Measurements from ENCODE around the gene REL. TPM values are rescaled to one million over a fixed set of nuclear protein-coding genes. Genes with fewer than 3 reads are reported as not detected.

Gene REL
- total RNA-seq, 1 experiment from 2014 or later, result 10.2 TPM

- H3K4me1 ChIP-seq (ENCODE audit: control insufficient read depth in 1 of 2, insufficient read depth in 2 of 2, low read length in 2 of 2), result no peaks in the 10 kb centered on the region
- H3K9me2 ChIP-seq (ENCODE audit: insufficient read depth), result no peaks in the 10 kb centered on the region
- ChIA-PET POLR2A (no interaction called here), RAD21 (ENCODE audit: low non-redundant PET in 1 of 2, low total read pairs in 2 of 2, uncharacterized antibody in 2 of 2, unreplicated experiment in 2 of 2) (no interaction called here), CTCF (no interaction called here)
- BruUV-seq (replicated peaks), result no TSS peak
- intact Hi-C loops (cut with micrococcal nuclease), result no loop called here
- DNase-seq (ENCODE audit: low read depth, low spot score), result no peak
- no peak overlapping the region for H3K27ac ChIP-seq (ENCODE audit: low read depth, low read length)
- H3K9me3 ChIP-seq (ENCODE audit: control insufficient read depth in 1 of 2, insufficient read depth in 1 of 2, low read depth in 1 of 2, low read length in 2 of 2), result no peaks in the 10 kb centered on the region
- no peaks in the 10 kb centered on the region for H4K20me1 ChIP-seq (ENCODE audit: insufficient read depth)
- no peaks in the 10 kb centered on the region for H3K36me3 ChIP-seq (ENCODE audit: control insufficient read depth in 1 of 2, insufficient read depth in 2 of 2, low read length in 2 of 2)
- ATAC-seq, result no peak
- peaks cover 8% of the 10 kb centered on the region; the same call in 1 of the 2 replicates for H3K27me3 ChIP-seq (ENCODE audit: insufficient read depth, low read length)
- no peak overlapping the region for H3K9ac ChIP-seq (ENCODE audit: low read length)
- no peaks in the 10 kb centered on the region for H3K79me2 ChIP-seq (ENCODE audit: insufficient read depth, low read length)
- TF ChIP-seq POLR2A (IDR thresholded peaks at IDR 0.05; ENCODE audit: borderline replicate concordance, extremely low read depth, insufficient read depth, insufficient read length) (no peak), REST (IDR thresholded peaks at IDR 0.05; ENCODE audit: low read depth) (no peak), CTCF (IDR thresholded peaks at IDR 0.05 in 2 of 3, conservative IDR thresholded peaks at IDR 0.05 in 1 of 3; ENCODE audit: borderline replicate concordance in 1 of 3, insufficient read depth in 1 of 3, low read depth in 2 of 3, low read length in 2 of 3) (no peak), SIN3A (IDR thresholded peaks at IDR 0.05; ENCODE audit: low read depth) (no peak), EZH2 (IDR thresholded peaks at IDR 0.05) (no peak), FOSL1 (IDR thresholded peaks at IDR 0.05; ENCODE audit: low read depth) (no peak), CEBPB (IDR thresholded peaks at IDR 0.05; ENCODE audit: low read depth) (no peak), YY1 (IDR thresholded peaks at IDR 0.05; ENCODE audit: extremely low read depth, insufficient replicate concordance, low read depth, low read length) (no peak)
- H3K4me2 ChIP-seq (ENCODE audit: low read length), result no peak overlapping the region
- no peak overlapping the region for H2AFZ ChIP-seq (ENCODE audit: low read depth, low read length, poor library complexity, severe bottlenecking)
- H3K4me3 ChIP-seq (replicated peaks in 1 of 2; ENCODE audit: low read depth in 1 of 2, low read length in 2 of 2), result no peak overlapping the region
Observed at GRCh38 chr2:60837123-60837522, 44.3 kb upstream of the REL start.
